ENCODE results near the gene SPATA3.

- no peak for TF ChIP-seq CTCF (conservative IDR thresholded peaks at IDR 0.05 in 1 of 2, IDR thresholded peaks at IDR 0.05 in 1 of 2; ENCODE audit: low read depth in 1 of 2, low read length in 2 of 2)
- no peak for TF ChIP-seq EZH2 (IDR thresholded peaks at IDR 0.05; ENCODE audit: low read length, missing control alignments)
These were observed 38.8 kb upstream of the SPATA3 start for GRCh38 chr2:230956827-230957755.
